ENCODE results near the gene ZNF827.

Gene ZNF827

DNA sequence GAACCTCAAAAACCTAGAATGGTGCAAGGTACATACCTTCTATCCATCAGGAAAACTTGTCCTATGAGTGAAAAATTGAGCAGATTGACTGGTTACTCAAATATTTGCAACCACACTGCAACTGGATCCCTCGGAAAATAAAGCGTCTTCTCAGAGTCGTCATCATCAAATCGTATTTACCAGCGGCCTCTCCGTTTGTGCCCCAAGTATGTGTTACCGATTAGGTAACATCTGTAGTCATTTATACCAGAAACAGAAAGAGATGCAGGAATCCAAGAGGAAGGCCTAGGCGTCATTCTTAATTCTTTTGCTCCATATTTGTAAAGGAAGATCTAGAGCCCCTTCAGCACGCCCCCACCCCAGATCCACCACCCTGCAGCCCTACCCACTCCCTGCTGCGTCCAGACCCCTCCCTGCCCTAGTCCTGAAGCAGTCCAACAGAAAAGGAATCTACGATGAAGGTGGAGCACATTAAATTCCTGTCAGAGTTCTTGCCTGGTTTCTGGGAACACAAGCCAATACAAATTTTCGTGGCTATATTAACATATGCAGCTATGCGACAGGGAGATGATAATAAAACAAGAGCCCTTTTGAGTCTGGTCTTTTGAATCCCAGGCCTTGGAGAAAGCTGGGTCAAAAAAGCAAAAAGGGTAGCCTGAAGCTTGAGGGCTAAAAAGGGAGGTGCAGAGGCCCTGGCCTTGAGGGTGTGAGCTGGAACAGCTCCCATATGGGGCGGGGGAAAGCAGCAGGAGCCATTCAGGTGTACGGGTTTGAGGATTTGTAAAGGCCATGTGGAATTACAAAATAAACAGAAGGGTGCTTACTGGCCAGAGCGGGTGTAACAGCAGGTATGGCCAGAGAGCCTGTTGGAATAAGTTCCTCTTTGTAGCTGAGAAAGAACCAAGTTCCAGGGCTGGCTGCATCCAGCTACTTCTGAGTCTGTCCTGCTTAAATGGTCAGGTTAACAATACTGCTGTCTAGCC is 77.0 kb downstream of the ZNF827 start:
- POLR2A ChIA-PET, result no interaction called here
- CTCF ChIA-PET, result interaction anchor here (0.9 to 3.5 kb wide), 4 partner anchors 9 to 244 kb away, joined by 3 to 12 read pairs (median 4); no protein-coding TSS in a partner anchor
- TF ChIP-seq, protein P1, sequence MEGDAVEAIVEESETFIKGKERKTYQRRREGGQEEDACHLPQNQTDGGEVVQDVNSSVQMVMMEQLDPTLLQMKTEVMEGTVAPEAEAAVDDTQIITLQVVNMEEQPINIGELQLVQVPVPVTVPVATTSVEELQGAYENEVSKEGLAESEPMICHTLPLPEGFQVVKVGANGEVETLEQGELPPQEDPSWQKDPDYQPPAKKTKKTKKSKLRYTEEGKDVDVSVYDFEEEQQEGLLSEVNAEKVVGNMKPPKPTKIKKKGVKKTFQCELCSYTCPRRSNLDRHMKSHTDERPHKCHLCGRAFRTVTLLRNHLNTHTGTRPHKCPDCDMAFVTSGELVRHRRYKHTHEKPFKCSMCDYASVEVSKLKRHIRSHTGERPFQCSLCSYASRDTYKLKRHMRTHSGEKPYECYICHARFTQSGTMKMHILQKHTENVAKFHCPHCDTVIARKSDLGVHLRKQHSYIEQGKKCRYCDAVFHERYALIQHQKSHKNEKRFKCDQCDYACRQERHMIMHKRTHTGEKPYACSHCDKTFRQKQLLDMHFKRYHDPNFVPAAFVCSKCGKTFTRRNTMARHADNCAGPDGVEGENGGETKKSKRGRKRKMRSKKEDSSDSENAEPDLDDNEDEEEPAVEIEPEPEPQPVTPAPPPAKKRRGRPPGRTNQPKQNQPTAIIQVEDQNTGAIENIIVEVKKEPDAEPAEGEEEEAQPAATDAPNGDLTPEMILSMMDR (IDR thresholded peaks at IDR 0.05; ENCODE audit: insufficient read depth, low read length, missing control alignments), result no peak
- DNase-seq (ENCODE audit: low read depth, low spot score), result no peak
- no peak overlapping the region for H3K4me3 ChIP-seq (ENCODE audit: low read depth, low read length)

DNA sequence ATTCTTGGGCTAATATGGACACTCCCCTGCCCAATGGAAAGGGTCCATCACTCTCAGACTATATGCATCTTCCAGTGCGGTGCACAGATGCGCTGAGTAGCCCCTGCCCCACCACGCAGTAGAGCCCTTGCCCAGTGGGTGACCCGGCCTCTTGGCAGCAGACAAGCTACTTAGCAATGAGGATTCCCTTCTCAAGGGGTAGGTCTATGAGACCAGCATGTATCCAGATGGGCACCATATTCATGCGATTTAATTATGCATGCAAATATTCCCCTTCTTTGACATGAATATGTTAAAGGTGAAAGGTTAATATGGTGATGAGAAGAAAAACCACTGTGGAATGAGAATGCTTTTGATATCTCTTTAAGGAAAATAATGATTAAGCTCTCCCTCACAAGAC is 77.7 kb downstream of the ZNF827 start:
- ChIA-PET CTCF (interaction anchor here (1.3 to 3.5 kb wide), 3 partner anchors 8 to 21 kb away, joined by 4 to 12 read pairs (median 8); no protein-coding TSS in a partner anchor), POLR2A (no interaction called here)
- no peak for DNase-seq (ENCODE audit: low read depth, low spot score)
- no peak overlapping the region for H3K4me3 ChIP-seq (ENCODE audit: low read depth, low read length)
- TF ChIP-seq, protein P1 (IDR thresholded peaks at IDR 0.05; ENCODE audit: insufficient read depth, low read length, missing control alignments), result no peak

DNA sequence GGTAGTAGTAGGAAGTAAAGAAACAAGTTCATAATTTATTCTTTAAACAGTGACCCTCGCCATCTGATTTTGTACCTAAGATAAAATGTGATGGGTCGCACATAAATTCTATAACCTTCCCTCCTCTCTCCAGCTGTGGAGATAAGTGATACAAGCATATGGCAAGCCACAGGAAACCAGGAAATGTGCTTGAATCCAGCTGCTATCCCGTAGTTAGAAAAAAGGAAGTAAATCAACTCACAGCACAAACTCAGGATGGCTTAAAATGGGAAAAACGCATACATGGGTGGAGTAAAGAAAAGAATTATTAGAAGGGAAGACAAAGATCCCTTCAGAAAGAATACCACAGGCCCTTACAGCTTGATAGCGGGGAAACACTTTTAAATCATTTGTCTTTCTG is 78.2 kb downstream of the ZNF827 start:
- ChIA-PET CTCF (interaction anchor here (1.4 to 3.5 kb wide), 3 partner anchors 9 to 244 kb away, joined by 3 to 12 read pairs (median 8); no protein-coding TSS in a partner anchor), POLR2A (no interaction called here)
- H3K4me3 ChIP-seq (ENCODE audit: low read depth, low read length), result no peak overlapping the region
- TF ChIP-seq, protein P1 (IDR thresholded peaks at IDR 0.05; ENCODE audit: insufficient read depth, low read length, missing control alignments), result no peak
- DNase-seq (ENCODE audit: low read depth, low spot score), result no peak

GRCh38 chr4:145859926-145860325 is 78.7 kb downstream of the ZNF827 start:
- TF ChIP-seq, protein P1 (IDR thresholded peaks at IDR 0.05; ENCODE audit: insufficient read depth, low read length, missing control alignments), result no peak
- ChIA-PET CTCF (interaction anchor here (0.8 to 3.5 kb wide), 4 partner anchors 8 to 1237 kb away, joined by 3 to 12 read pairs (median 6); no protein-coding TSS in a partner anchor), POLR2A (no interaction called here)
- no peak overlapping the region for H3K4me3 ChIP-seq (ENCODE audit: low read depth, low read length)
- no peak for DNase-seq (ENCODE audit: low read depth, low spot score)

DNA sequence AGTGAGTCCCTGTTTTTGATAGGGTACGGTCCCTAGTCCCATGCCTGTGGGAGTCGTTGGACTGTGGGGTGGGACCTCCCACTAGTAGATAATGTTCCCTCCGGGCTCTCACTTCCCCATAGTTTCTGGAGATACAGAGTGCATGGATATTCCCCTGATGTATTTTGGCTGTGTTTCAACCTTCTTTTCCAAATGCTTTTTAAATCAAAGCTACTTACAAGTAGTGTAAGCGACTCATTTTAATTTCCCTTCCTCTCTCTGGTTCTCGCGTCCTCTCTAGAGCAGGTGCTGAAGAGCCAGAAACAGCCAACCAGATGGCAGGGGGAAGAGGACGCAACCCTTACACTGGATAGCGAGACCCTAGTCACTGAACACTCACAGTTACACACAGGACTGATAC is 79.2 kb downstream of the ZNF827 start:
- ChIA-PET POLR2A (no interaction called here), CTCF (interaction anchor here (0.8 to 3.5 kb wide), 4 partner anchors 8 to 1237 kb away, joined by 3 to 12 read pairs (median 6); no protein-coding TSS in a partner anchor)
- DNase-seq (ENCODE audit: low read depth, low spot score), result no peak
- no peak overlapping the region for H3K4me3 ChIP-seq (ENCODE audit: low read depth, low read length)
- TF ChIP-seq, protein P1 (IDR thresholded peaks at IDR 0.05; ENCODE audit: insufficient read depth, low read length, missing control alignments), result no peak

- TF ChIP-seq, protein P1 (IDR thresholded peaks at IDR 0.05; ENCODE audit: insufficient read depth, low read length, missing control alignments), result no peak
- ChIA-PET CTCF (interaction anchor here (1.1 to 2.0 kb wide), 3 partner anchors 9 to 10 kb away, joined by 3 to 12 read pairs (median 4); no protein-coding TSS in a partner anchor), POLR2A (interaction anchor here (0.7 kb wide), 1 partner anchor 36 kb away, joined by 3 read pairs; no protein-coding TSS in a partner anchor)
- DNase-seq (ENCODE audit: low read depth, low spot score), result no peak
- no peak overlapping the region for H3K4me3 ChIP-seq (ENCODE audit: low read depth, low read length)
These were observed 86.3 kb downstream of the ZNF827 start for GRCh38 chr4:145852256-145852839.

Measured in AG04449 (cell line).